Trophoblast cell (in vitro differentiated cells and primary cell): ENCODE data around the gene LAMB4.

Source experiments
- DNase-seq, 2 donors: peaks; one replicate each; pipeline ENCODE4 v3.0.0-alpha.2; 2016
- H2AFZ ChIP-seq: 2 replicates; pipeline ENCODE4 v1.6.1; 2013; ENCODE audit warnings: low read length, moderate library complexity, mild to moderate bottlenecking; ENCODE audit not compliant: insufficient read depth, poor library complexity
- H2AK5ac ChIP-seq: 2 replicates; pipeline ENCODE4 v1.6.1; 2013; ENCODE audit warnings: mild to moderate bottlenecking, low read length
- H2BK120ac ChIP-seq: 2 replicates; pipeline ENCODE4 v1.6.1; 2013; ENCODE audit warnings: low read length, mild to moderate bottlenecking, moderate library complexity; ENCODE audit not compliant: insufficient read depth, poor library complexity
- H2BK12ac ChIP-seq: 2 replicates; pipeline ENCODE4 v1.6.1; 2013; ENCODE audit warnings: mild to moderate bottlenecking, low read length, moderate library complexity
- H2BK5ac ChIP-seq: 2 replicates; pipeline ENCODE4 v1.6.1; 2013; ENCODE audit warnings: low read length, low read depth, moderate library complexity, mild to moderate bottlenecking; ENCODE audit not compliant: poor library complexity
- H3K14ac ChIP-seq: 2 replicates; pipeline ENCODE4 v1.6.1; 2013; ENCODE audit warnings: mild to moderate bottlenecking, low read length
- H3K18ac ChIP-seq: 2 replicates; pipeline ENCODE4 v1.6.1; 2013; ENCODE audit warnings: mild to moderate bottlenecking, low read length
- H3K23ac ChIP-seq: 2 replicates; pipeline ENCODE4 v1.6.1; 2013; ENCODE audit warnings: low read length
- H3K27ac ChIP-seq: 2 replicates; pipeline ENCODE4 v1.5.1; 2013; ENCODE audit warnings: low read depth, mild to moderate bottlenecking, inconsistent platforms, low read length, moderate library complexity
- H3K27me3 ChIP-seq: 2 replicates; pipeline ENCODE4 v1.6.1; 2013; ENCODE audit warnings: inconsistent platforms, mild to moderate bottlenecking, low read length, moderate library complexity; ENCODE audit not compliant: insufficient read depth
- H3K36me3 ChIP-seq, 2 experiments: 1 replicate in 1 of 2; 2 replicates in 1 of 2; pipeline ENCODE4 v1.6.1; 2013; ENCODE audit warnings: low read length in 2 of 2, mild to moderate bottlenecking in 2 of 2, moderate library complexity in 1 of 2; ENCODE audit not compliant: insufficient read depth in 2 of 2, control insufficient read depth in 1 of 2
- H3K4ac ChIP-seq: 2 replicates; pipeline ENCODE4 v1.6.1; 2013; ENCODE audit warnings: low read depth, mild to moderate bottlenecking, low read length, moderate library complexity
- H3K4me1 ChIP-seq, 2 experiments: 1 replicate in 1 of 2; 2 replicates in 1 of 2; pipeline ENCODE4 v1.6.1; 2013; ENCODE audit warnings: low read length in 2 of 2, mild to moderate bottlenecking in 2 of 2, moderate library complexity in 1 of 2; ENCODE audit not compliant: insufficient read depth in 2 of 2, control insufficient read depth in 1 of 2
- H3K4me2 ChIP-seq: 2 replicates; pipeline ENCODE4 v1.6.1; 2013; ENCODE audit warnings: inconsistent platforms, mild to moderate bottlenecking, low read length, moderate library complexity
- H3K4me3 ChIP-seq: 2 replicates; pipeline ENCODE4 v1.5.1; 2013; ENCODE audit warnings: mild to moderate bottlenecking, low read depth, low read length, inconsistent platforms
- H3K79me1 ChIP-seq: one replicate; pipeline ENCODE4 v1.6.1; 2013; ENCODE audit warnings: low read length
- H3K79me2 ChIP-seq: 2 replicates; pipeline ENCODE4 v1.6.1; 2013; ENCODE audit warnings: low read length, mild to moderate bottlenecking; ENCODE audit not compliant: control insufficient read depth, insufficient read depth, poor library complexity
- H3K9ac ChIP-seq: 2 replicates; pipeline ENCODE4 v1.6.1; 2013; ENCODE audit warnings: mild to moderate bottlenecking, low read length
- H3K9me3 ChIP-seq: 2 replicates; pipeline ENCODE4 v1.6.1; 2013; ENCODE audit warnings: low read depth, mild to moderate bottlenecking, control low read depth, inconsistent platforms, low read length; ENCODE audit not compliant: insufficient read depth
- H4K12ac ChIP-seq: 2 replicates; pipeline ENCODE4 v1.6.1; 2013; ENCODE audit warnings: low read depth, mild to moderate bottlenecking, low read length, moderate library complexity
- H4K8ac ChIP-seq: 2 replicates; pipeline ENCODE4 v1.6.1; 2013; ENCODE audit warnings: low read depth, mild to moderate bottlenecking, low read length, moderate library complexity
- H4K91ac ChIP-seq: one replicate; pipeline ENCODE4 v1.6.1; 2013; ENCODE audit warnings: low read depth, mild to moderate bottlenecking, low read length, moderate library complexity
- WGBS: extraction: QIAGEN DNeasy Blood & Tissue Kit; methylation state at CpG from one replicate; pipeline ENCODE4 v1.1.7; 2013; ENCODE audit warnings: missing lambda C conversion rate; ENCODE audit not compliant: insufficient read length, insufficient coverage; ENCODE audit errors: extremely low coverage; 5-methylcytosine and 5-hydroxymethylcytosine counted together

LAMB4 gene

GRCh38 chr7:108102671-108103312 is 27.4 kb downstream of the LAMB4 start:
- H3K23ac ChIP-seq = no peak overlapping the region
- H3K4me1 ChIP-seq = peaks cover 16% of the 10 kb centered on the region in 2 experiments
- H3K9me3 ChIP-seq = peaks cover 2% of the 10 kb centered on the region
- H3K36me3 ChIP-seq = no peaks in the 10 kb centered on the region
- H3K79me2 ChIP-seq = peaks cover 4% of the 10 kb centered on the region
- peak overlapping the region; percentile 44 for H3K27ac ChIP-seq
- H2BK12ac ChIP-seq = peak overlapping the region; percentile 96
- DNase-seq = peak in 1 of 2 donors; percentile 25
- H4K8ac ChIP-seq = peak overlapping the region; percentile 79
- no peak overlapping the region for H3K9ac ChIP-seq
- peaks cover 14% of the 10 kb centered on the region for H3K79me1 ChIP-seq
- H3K4me3 ChIP-seq = no peak overlapping the region
- H3K4me2 ChIP-seq = no peak overlapping the region
- H2BK120ac ChIP-seq = peak overlapping the region; percentile 67
- H4K12ac ChIP-seq = no peak overlapping the region
- peak overlapping the region; percentile 47 for H3K14ac ChIP-seq
- peak overlapping the region; percentile 64 for H4K91ac ChIP-seq
- H3K18ac ChIP-seq = peak overlapping the region; percentile 83
- WGBS = no CpG with 5 or more reads among the region's 20 CpGs
- peak overlapping the region; percentile 23 for H2AFZ ChIP-seq
- H2AK5ac ChIP-seq = peak overlapping the region; percentile 94
- no peaks in the 10 kb centered on the region for H3K27me3 ChIP-seq
- no peak overlapping the region for H3K4ac ChIP-seq
- peak overlapping the region; percentile 89 for H2BK5ac ChIP-seq

- H3K9ac ChIP-seq = no peak overlapping the region
- H3K27me3 ChIP-seq = no peaks in the 10 kb centered on the region
- no peak overlapping the region for H3K4ac ChIP-seq
- H3K18ac ChIP-seq = no peak overlapping the region
- no peak overlapping the region for H4K12ac ChIP-seq
- no peak overlapping the region for H2AFZ ChIP-seq
- H3K79me2 ChIP-seq = peaks cover 4% of the 10 kb centered on the region
- no peak overlapping the region for H2AK5ac ChIP-seq
- H4K91ac ChIP-seq = no peak overlapping the region
- H3K36me3 ChIP-seq = no peaks in the 10 kb centered on the region
- H3K4me2 ChIP-seq = no peak overlapping the region
- H2BK120ac ChIP-seq = no peak overlapping the region
- no peak overlapping the region for H3K23ac ChIP-seq
- no CpG with 5 or more reads among the region's 3 CpGs for WGBS
- DNase-seq = no peak
- peaks cover 16% of the 10 kb centered on the region in 2 experiments for H3K4me1 ChIP-seq
- peaks cover 2% of the 10 kb centered on the region for H3K9me3 ChIP-seq
- H2BK5ac ChIP-seq = no peak overlapping the region
- no peak overlapping the region for H3K27ac ChIP-seq
- H2BK12ac ChIP-seq = no peak overlapping the region
- no peak overlapping the region for H3K4me3 ChIP-seq
- no peak overlapping the region for H4K8ac ChIP-seq
- no peak overlapping the region for H3K14ac ChIP-seq
- H3K79me1 ChIP-seq = peaks cover 13% of the 10 kb centered on the region
Observed at GRCh38 chr7:108101759-108102158, 28.4 kb downstream of the LAMB4 start.

- H2AK5ac ChIP-seq = no peak overlapping the region
- H3K4me3 ChIP-seq = no peak overlapping the region
- H4K12ac ChIP-seq = no peak overlapping the region
- H3K79me2 ChIP-seq = peaks cover 4% of the 10 kb centered on the region
- H3K23ac ChIP-seq = no peak overlapping the region
- no peak overlapping the region for H3K4ac ChIP-seq
- no peak overlapping the region for H3K14ac ChIP-seq
- H3K4me1 ChIP-seq = peaks cover 16 to 19% of the 10 kb centered on the region in 2 experiments
- peaks cover 15% of the 10 kb centered on the region for H3K79me1 ChIP-seq
- no peaks in the 10 kb centered on the region for H3K36me3 ChIP-seq
- no peak overlapping the region for H2BK5ac ChIP-seq
- no peak overlapping the region for H2BK12ac ChIP-seq
- H4K8ac ChIP-seq = no peak overlapping the region
- peak in 1 of 2 donors; percentile 89 for DNase-seq
- no peaks in the 10 kb centered on the region for H3K27me3 ChIP-seq
- H3K27ac ChIP-seq = no peak overlapping the region
- H3K9ac ChIP-seq = no peak overlapping the region
- no peak overlapping the region for H3K4me2 ChIP-seq
- no CpG with 5 or more reads among the region's 1 CpG for WGBS
- peaks cover 2% of the 10 kb centered on the region for H3K9me3 ChIP-seq
- H2AFZ ChIP-seq = no peak overlapping the region
- H4K91ac ChIP-seq = no peak overlapping the region
- H3K18ac ChIP-seq = no peak overlapping the region
- no peak overlapping the region for H2BK120ac ChIP-seq
Observed at GRCh38 chr7:108099713-108100112, 30.4 kb downstream of the LAMB4 start.

- Histone ChIP-seq H3K36me3 (no peaks in the 10 kb centered on the region), H4K12ac (no peak overlapping the region), H3K9me3 (peaks cover 2% of the 10 kb centered on the region), H3K9ac (no peak overlapping the region), H3K27me3 (no peaks in the 10 kb centered on the region), H2AFZ (no peak overlapping the region), H3K23ac (no peak overlapping the region), H3K4ac (no peak overlapping the region), H4K91ac (no peak overlapping the region), H3K14ac (no peak overlapping the region), H2BK120ac (no peak overlapping the region), H3K4me3 (no peak overlapping the region), H3K4me1 (peaks cover 7 to 11% of the 10 kb centered on the region in 2 experiments), H2AK5ac (no peak overlapping the region), H2BK5ac (no peak overlapping the region), H3K4me2 (no peak overlapping the region), H2BK12ac (no peak overlapping the region), H3K18ac (no peak overlapping the region), H4K8ac (no peak overlapping the region), H3K79me1 (peaks cover 7% of the 10 kb centered on the region), H3K79me2 (no peaks in the 10 kb centered on the region), H3K27ac (no peak overlapping the region)
- peak; percentile 40 to 71 for DNase-seq
- no CpG with 5 or more reads among the region's 7 CpGs for WGBS
Observed at GRCh38 chr7:108097703-108098102, 32.5 kb downstream of the LAMB4 start.
